GM23338 (cell line): ENCODE data around the gene LDLRAD3. TPM values are rescaled to one million over a fixed set of nuclear protein-coding genes. Genes with fewer than 3 reads are reported as not detected.
A peak's percentile ranks its signal among the peaks of the same experiment; 100 is the strongest.

Experiments used
- ATAC-seq: fragments of 200-7000 bp; cut with Tn5 transposase; 3 replicates; pipeline ENCODE4 v1.9.1; 2020
- DNase-seq: peaks from one replicate; pipeline ENCODE4 v3.0.0-alpha.2; 2015; ENCODE audit warnings: low spot score
- H2AFZ ChIP-seq: fragments of 200-600 bp; sonication (generic); 2 replicates; pipeline ENCODE4 v1.8.0; 2016; ENCODE audit warnings: antibody characterized with exemption, mild to moderate bottlenecking, moderate library complexity
- H3F3A ChIP-seq: fragments of 200-600 bp; sonication (generic); replicated peaks from 2 replicates; pipeline ENCODE4 v1.8.0; 2017; ENCODE audit warnings: antibody characterized with exemption, mixed run types, low read depth
- H3K27ac ChIP-seq: fragments of 200-600 bp; sonication (generic); 2 replicates; pipeline ENCODE4 v1.6.1; 2016; ENCODE audit warnings: low read depth
- H3K27me3 ChIP-seq: fragments of 200-600 bp; sonication (generic); 2 replicates; pipeline ENCODE4 v1.8.0; 2016; ENCODE audit warnings: mild to moderate bottlenecking, mixed run types, moderate library complexity; ENCODE audit not compliant: insufficient read depth
- H3K36me3 ChIP-seq: fragments of 200-600 bp; sonication (generic); 2 replicates; pipeline ENCODE4 v1.8.0; 2016; ENCODE audit warnings: mild to moderate bottlenecking; ENCODE audit not compliant: insufficient read depth
- H3K4me1 ChIP-seq: fragments of 200-600 bp; sonication (generic); 2 replicates; pipeline ENCODE4 v1.8.0; 2016; ENCODE audit warnings: mild to moderate bottlenecking, moderate library complexity; ENCODE audit not compliant: insufficient read depth
- H3K4me2 ChIP-seq: fragments of 200-600 bp; sonication (generic); 2 replicates; pipeline ENCODE4 v1.7.1; 2017; ENCODE audit warnings: mixed run types
- H3K4me3 ChIP-seq: fragments of 200-600 bp; sonication (generic); 2 replicates; pipeline ENCODE4 v1.6.1; 2016; ENCODE audit warnings: mixed run types
- H3K79me2 ChIP-seq: fragments of 200-600 bp; sonication (generic); replicated peaks from 2 replicates; pipeline ENCODE4 v1.8.0; 2017; ENCODE audit warnings: mild to moderate bottlenecking; ENCODE audit not compliant: insufficient read depth
- H3K9me2 ChIP-seq: fragments of 200-600 bp; sonication (generic); 2 replicates; pipeline ENCODE4 v1.8.0; 2017; ENCODE audit not compliant: insufficient read depth
- H4K20me1 ChIP-seq: fragments of 200-600 bp; sonication (generic); replicated peaks from 2 replicates; pipeline ENCODE4 v1.8.0; 2017; ENCODE audit warnings: mild to moderate bottlenecking; ENCODE audit not compliant: insufficient read depth
- H3K27ac Mint-ChIP-seq: 2 replicates; pipeline ENCODE4 v1.8.0; 2020; ENCODE audit warnings: inconsistent platforms, mild to moderate bottlenecking, moderate library complexity, mixed read lengths
- H3K27me3 Mint-ChIP-seq: 3 replicates; pipeline ENCODE4 v1.8.0; 2022; ENCODE audit warnings: low read depth, mild to moderate bottlenecking, moderate library complexity, mixed read lengths, inconsistent platforms; ENCODE audit not compliant: insufficient read depth, poor library complexity
- H3K36me3 Mint-ChIP-seq: 3 replicates; pipeline ENCODE4 v1.8.0; 2021; ENCODE audit warnings: low read depth, mild to moderate bottlenecking, inconsistent platforms, moderate library complexity, mixed read lengths
- H3K4me1 Mint-ChIP-seq: 3 replicates; pipeline ENCODE4 v1.8.0; 2020; ENCODE audit warnings: mild to moderate bottlenecking, inconsistent platforms, mixed read lengths
- H3K4me3 Mint-ChIP-seq: 3 replicates; pipeline ENCODE4 v1.8.0; 2021; ENCODE audit warnings: moderate library complexity, mild to moderate bottlenecking, inconsistent platforms, mixed read lengths
- H3K9me3 Mint-ChIP-seq: 3 replicates; pipeline ENCODE4 v1.8.0; 2020; ENCODE audit warnings: moderate library complexity, mild to moderate bottlenecking, inconsistent platforms, mixed read lengths
- CREB1 ChIP-seq: fragments of 250-450 bp; sonication (Bioruptor Pico); IDR thresholded peaks from 2 replicates; pipeline ENCODE4 v1.5.0; 2020; ENCODE audit warnings: low read depth, mild to moderate bottlenecking, moderate library complexity
- CTCF ChIP-seq, 2 experiments: fragments of 200-600 bp in 1 of 2; sonication (generic) in 1 of 2; conservative IDR thresholded peaks; 2 replicates each; pipeline versions ENCODE4 v1.5.1 to v1.6.1; 2016 to 2017; ENCODE audit warnings: antibody characterized with exemption in 2 of 2, low read depth in 2 of 2, mild to moderate bottlenecking in 2 of 2, moderate library complexity in 1 of 2
- ETS1 ChIP-seq: IDR thresholded peaks from 2 replicates; pipeline ENCODE4 v1.6.1; 2016; ENCODE audit warnings: antibody characterized with exemption
- EZH2 ChIP-seq: fragments of 200-600 bp; sonication (generic); IDR thresholded peaks from one replicate; pipeline ENCODE4 v1.8.0; 2017; ENCODE audit warnings: antibody characterized with exemption, mild to moderate bottlenecking, low read depth; ENCODE audit not compliant: unreplicated experiment
- JUNB ChIP-seq: IDR thresholded peaks from one replicate; pipeline ENCODE4 v1.6.1; 2016; ENCODE audit warnings: antibody characterized with exemption; ENCODE audit not compliant: unreplicated experiment
- NANOG ChIP-seq: IDR thresholded peaks from 2 replicates; pipeline ENCODE4 v1.6.1; 2016; ENCODE audit warnings: antibody characterized with exemption, borderline replicate concordance
- POLR2AphosphoS5 ChIP-seq: IDR thresholded peaks from 2 replicates; pipeline ENCODE4 v1.6.1; 2016; ENCODE audit warnings: antibody characterized with exemption, low read depth
- ZNF331 ChIP-seq: fragments of 250-450 bp; sonication (Bioruptor Pico); IDR thresholded peaks from 2 replicates; pipeline ENCODE4 v1.5.0; 2020; ENCODE audit warnings: low read depth, mild to moderate bottlenecking, moderate library complexity
- ZNF462 ChIP-seq: fragments of 250-450 bp; sonication (Bioruptor Pico); IDR thresholded peaks from 2 replicates; pipeline ENCODE4 v1.5.0; 2020; ENCODE audit warnings: mild to moderate bottlenecking, moderate library complexity
- polyA plus RNA-seq: library from polyadenylated mRNA; unstranded; fragments of >200 nt; fragmentation: Nextera tagmentation; extraction: Ambion mirVana; gene quantifications from 2 replicates; pipeline ENCODE4 v1.2.1, GENCODE V29; 2016
- total RNA-seq: library from RNA; depleted of rRNA; stranded (reverse); fragments of >200 nt; shearing (Covaris generic); gene quantifications from 2 replicates; pipeline ENCODE4 v1.2.3, GENCODE V29; 2014

The LDLRAD3 gene
- total and polyA plus RNA-seq, 2 experiments from 2014 or later: 8.5 to 19.4 TPM

GRCh38 chr11:36093548-36093947 lies 149.7 kb downstream of the LDLRAD3 start:
- peaks cover 6% of the 10 kb centered on the region; the same call in 1 of the 2 replicates for H3K9me2 ChIP-seq
- H3K27me3 ChIP-seq: no peaks in the 10 kb centered on the region
- peaks cover 15% of the 10 kb centered on the region; the same call in 1 of the 2 replicates for H3K36me3 ChIP-seq
- TF ChIP-seq ETS1 (no peak), EZH2 (no peak), ZNF331 (CRISPR knock-in tag) (no peak), NANOG (no peak), POLR2AphosphoS5 (no peak)
- Mint-ChIP-seq H3K4me1 (peaks cover 27% of the 10 kb centered on the region), H3K4me3 (no peak overlapping the region), H3K9me3 (peaks cover 28% of the 10 kb centered on the region), H3K36me3 (peaks cover 52% of the 10 kb centered on the region), H3K27ac (no peak overlapping the region), H3K27me3 (peaks cover 4% of the 10 kb centered on the region)
- H3F3A ChIP-seq: no peaks in the 10 kb centered on the region
- no peak overlapping the region for H3K4me2 ChIP-seq
- H3K4me1 ChIP-seq: peaks cover 19% of the 10 kb centered on the region
- no peaks in the 10 kb centered on the region for H3K79me2 ChIP-seq
- H3K4me3 ChIP-seq: no peak overlapping the region
- no peak overlapping the region for H2AFZ ChIP-seq
- ATAC-seq (no peak), DNase-seq (no peak)
- peak overlapping the region; percentile 89 for H3K27ac ChIP-seq
- no peaks in the 10 kb centered on the region for H4K20me1 ChIP-seq

DNA sequence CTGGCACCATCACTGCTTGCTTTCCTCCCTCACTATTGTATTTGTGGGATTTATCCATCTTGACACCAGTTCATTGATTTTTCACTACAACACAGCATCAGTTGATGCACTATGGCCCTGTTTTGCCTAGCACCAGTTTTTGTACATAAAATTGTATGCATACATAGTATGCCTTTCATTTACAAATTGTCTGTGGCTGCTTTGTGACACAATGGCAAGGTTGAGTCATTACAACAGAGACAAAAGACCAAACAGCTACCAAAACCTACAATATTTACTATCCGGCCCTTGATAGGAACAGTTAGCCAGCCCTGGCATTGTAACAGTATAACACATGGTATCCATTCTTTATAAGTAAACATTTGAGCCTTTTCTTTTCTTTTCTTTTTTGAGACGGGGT lies 150.3 kb downstream of the LDLRAD3 start:
- H3K4me1 ChIP-seq: peaks cover 24% of the 10 kb centered on the region
- H3K36me3 Mint-ChIP-seq: peaks cover 54% of the 10 kb centered on the region
- H3K27ac ChIP-seq: no peak overlapping the region
- no peaks in the 10 kb centered on the region for H4K20me1 ChIP-seq
- H3K4me3 ChIP-seq: no peak overlapping the region
- H3K79me2 ChIP-seq: no peaks in the 10 kb centered on the region
- peaks cover 6% of the 10 kb centered on the region; the same call in 1 of the 2 replicates for H3K9me2 ChIP-seq
- H3K27ac Mint-ChIP-seq: no peak overlapping the region
- H3K4me1 Mint-ChIP-seq: peaks cover 30% of the 10 kb centered on the region
- H3K4me3 Mint-ChIP-seq: no peak overlapping the region
- H3K4me2 ChIP-seq: no peak overlapping the region
- H3K27me3 Mint-ChIP-seq: peaks cover 4% of the 10 kb centered on the region
- H3K36me3 ChIP-seq: peaks cover 15% of the 10 kb centered on the region; the same call in 1 of the 2 replicates
- ATAC-seq (no peak), DNase-seq (no peak)
- H3K27me3 ChIP-seq: no peaks in the 10 kb centered on the region
- no peaks in the 10 kb centered on the region for H3F3A ChIP-seq
- H2AFZ ChIP-seq: no peak overlapping the region
- peaks cover 28% of the 10 kb centered on the region for H3K9me3 Mint-ChIP-seq
- TF ChIP-seq CREB1 (no peak), JUNB (no peak), ZNF462 (CRISPR knock-in tag) (no peak), CTCF (conservative IDR thresholded peaks at IDR 0.05; ENCODE audit: low read depth in 2 of 2) (no peak), ETS1 (no peak)
